HG02938 (cell line): Measurements from ENCODE around the gene CCDC117.
"Not testable (repeated sequence)": the region's sequence is repeated elsewhere in the genome, so short reads cannot be mapped to it uniquely, and the experiment has no call there.

Experiments used
- ATAC-seq: cut with Tn5 transposase; IDR thresholded peaks from one replicate; pipeline ENCODE4 v1.9.1; 2021; ENCODE audit warnings: mild to moderate bottlenecking, moderate library complexity; ENCODE audit not compliant: unreplicated experiment

Gene CCDC117

GRCh38 chr22:28799606-28800307, 27.3 kb downstream of the CCDC117 start:
- ATAC-seq: peak; percentile 33

- peak; percentile 32 for ATAC-seq
Measured at GRCh38 chr22:28800308-28801041, 28.0 kb downstream of the CCDC117 start, which contains the start of gene XBP1. Gene XBP1 (minus strand): TSS chr22:28800569.

- no peak for ATAC-seq
Measured at GRCh38 chr22:28801845-28802594, 29.5 kb downstream of the CCDC117 start.

GRCh38 chr22:28802595-28803123, 30.2 kb downstream of the CCDC117 start:
- ATAC-seq: no peak

GRCh38 chr22:28805426-28805825, 32.9 kb downstream of the CCDC117 start:
- not testable (repeated sequence) for ATAC-seq

- no peak for ATAC-seq
Measured at GRCh38 chr22:28808716-28809355, 36.3 kb downstream of the CCDC117 start.

- ATAC-seq: no peak
Measured at GRCh38 chr22:28810821-28811491, 38.5 kb downstream of the CCDC117 start.

- no peak for ATAC-seq
Measured at GRCh38 chr22:28812516-28812915, 40.0 kb downstream of the CCDC117 start.

- ATAC-seq: no peak
Measured at GRCh38 chr22:28813772-28814518, 41.5 kb downstream of the CCDC117 start.

- no peak for ATAC-seq
Measured at GRCh38 chr22:28815111-28815510, 42.6 kb downstream of the CCDC117 start.

- no peak for ATAC-seq
Measured at GRCh38 chr22:28815729-28816128, 43.2 kb downstream of the CCDC117 start.

- ATAC-seq: no peak
Measured at GRCh38 chr22:28817064-28817463, 44.6 kb downstream of the CCDC117 start.

GRCh38 chr22:28817919-28818859, 45.7 kb downstream of the CCDC117 start:
- ATAC-seq: no peak

- no peak for ATAC-seq
Measured at GRCh38 chr22:28819253-28820096, 47.0 kb downstream of the CCDC117 start.

GRCh38 chr22:28820885-28821284, 48.4 kb downstream of the CCDC117 start:
- no peak for ATAC-seq

GRCh38 chr22:28821452-28821851, 49.0 kb downstream of the CCDC117 start:
- ATAC-seq: no peak

GRCh38 chr22:28822930-28823551, 50.5 kb downstream of the CCDC117 start:
- no peak for ATAC-seq
